Liver (tissue), 9 donors: ENCODE results near the gene ABCG5. TPM values are rescaled to one million over a fixed set of nuclear protein-coding genes. Genes with fewer than 3 reads are reported as not detected.

Source experiments
- DNase-seq: peaks from one replicate; pipeline ENCODE4 v3.0.0-alpha.2; 2017; ENCODE audit warnings: low spot score
- H3K27ac ChIP-seq, 2 donors: one replicate each; pipeline ENCODE4 v1.7.0; 2013; ENCODE audit warnings: inconsistent platforms in 2 of 2, low read length in 2 of 2, control low read depth in 1 of 2, low read depth in 1 of 2, mild to moderate bottlenecking in 1 of 2
- H3K27me3 ChIP-seq, 4 donors: one replicate each; pipeline versions ENCODE4 v1.6.1 to v1.7.0; 2013; ENCODE audit warnings: low read length in 3 of 4, inconsistent platforms in 1 of 4, mild to moderate bottlenecking in 1 of 4, moderate library complexity in 1 of 4; ENCODE audit not compliant: control insufficient read depth in 4 of 4, insufficient read depth in 4 of 4
- H3K36me3 ChIP-seq, 4 donors: one replicate each; pipeline versions ENCODE4 v1.6.1 to v1.7.0; 2013; ENCODE audit warnings: low read length in 3 of 4, mild to moderate bottlenecking in 3 of 4, low read depth in 1 of 4, moderate library complexity in 1 of 4; ENCODE audit not compliant: control insufficient read depth in 4 of 4, insufficient read depth in 3 of 4
- H3K4me1 ChIP-seq, 4 donors: one replicate each; pipeline versions ENCODE4 v1.6.1 to v1.7.0; 2013; ENCODE audit warnings: low read length in 3 of 4, mild to moderate bottlenecking in 3 of 4, moderate library complexity in 1 of 4; ENCODE audit not compliant: control insufficient read depth in 4 of 4, insufficient read depth in 4 of 4
- H3K4me3 ChIP-seq, 3 donors: one replicate each; pipeline versions ENCODE4 v1.6.1 to v1.7.0; 2013; ENCODE audit warnings: low read length in 3 of 3, control low read depth in 1 of 3, low read depth in 1 of 3, mild to moderate bottlenecking in 1 of 3
- H3K9ac ChIP-seq, 2 donors: one replicate each; pipeline ENCODE4 v1.7.0; 2013; ENCODE audit warnings: low read length in 2 of 2, mild to moderate bottlenecking in 2 of 2, moderate library complexity in 2 of 2, control low read depth in 1 of 2, low read depth in 1 of 2
- H3K9me3 ChIP-seq, 4 donors: one replicate each; pipeline versions ENCODE4 v1.6.1 to v1.7.0; 2013; ENCODE audit warnings: low read length in 3 of 4; ENCODE audit not compliant: control insufficient read depth in 4 of 4
- ATF3 ChIP-seq: IDR thresholded peaks from 2 replicates; pipeline ENCODE4 v1.6.1; 2016; ENCODE audit warnings: antibody characterized with exemption
- EGR1 ChIP-seq, 2 donors: IDR thresholded peaks; 2 replicates each; pipeline ENCODE4 v1.6.1; 2016 to 2018; ENCODE audit warnings: antibody characterized with exemption in 2 of 2, low read depth in 2 of 2
- FOXA1 ChIP-seq: IDR thresholded peaks from 2 replicates; pipeline ENCODE4 v1.6.1; 2016; ENCODE audit warnings: antibody characterized with exemption
- FOXA2 ChIP-seq: IDR thresholded peaks from 2 replicates; pipeline ENCODE4 v1.6.1; 2016; ENCODE audit warnings: antibody characterized with exemption
- GABPA ChIP-seq, 2 donors: IDR thresholded peaks in 1 of 2; conservative IDR thresholded peaks in 1 of 2; 2 replicates each; pipeline ENCODE4 v1.6.1; 2016; ENCODE audit warnings: antibody characterized with exemption in 2 of 2, mild to moderate bottlenecking in 1 of 2, moderate library complexity in 1 of 2
- HNF4A ChIP-seq, 2 donors: conservative IDR thresholded peaks; 2 replicates each; pipeline ENCODE4 v1.6.1; 2016; ENCODE audit warnings: antibody characterized with exemption in 2 of 2, mild to moderate bottlenecking in 2 of 2
- HNF4G ChIP-seq: IDR thresholded peaks from 2 replicates; pipeline ENCODE4 v1.6.1; 2016; ENCODE audit warnings: antibody characterized with exemption
- JUND ChIP-seq, 2 donors: IDR thresholded peaks; 2 replicates each; pipeline ENCODE4 v1.6.1; 2016; ENCODE audit warnings: antibody characterized with exemption in 2 of 2
- MAX ChIP-seq: IDR thresholded peaks from 2 replicates; pipeline ENCODE4 v1.6.1; 2016; ENCODE audit warnings: antibody characterized with exemption
- NR2F2 ChIP-seq: IDR thresholded peaks from 2 replicates; pipeline ENCODE4 v1.6.1; 2016; ENCODE audit warnings: antibody characterized with exemption
- RAD21 ChIP-seq, 2 donors: IDR thresholded peaks; 2 replicates each; pipeline ENCODE4 v1.6.1; 2016; ENCODE audit warnings: antibody characterized with exemption in 2 of 2, mild to moderate bottlenecking in 2 of 2
- RXRA ChIP-seq, 2 donors: IDR thresholded peaks; 2 replicates each; pipeline ENCODE4 v1.6.1; 2017 to 2018; ENCODE audit warnings: antibody characterized with exemption in 2 of 2, mild to moderate bottlenecking in 1 of 2
- SP1 ChIP-seq: IDR thresholded peaks from 2 replicates; pipeline ENCODE4 v1.6.1; 2018; ENCODE audit warnings: antibody characterized with exemption, mild to moderate bottlenecking
- TAF1 ChIP-seq: conservative IDR thresholded peaks from 2 replicates; pipeline ENCODE4 v1.6.1; 2016; ENCODE audit warnings: antibody characterized with exemption, mild to moderate bottlenecking
- YY1 ChIP-seq: IDR thresholded peaks from 2 replicates; pipeline ENCODE4 v1.6.1; 2016; ENCODE audit warnings: antibody characterized with exemption, mild to moderate bottlenecking
- WGBS: extraction: QIAGEN DNeasy Blood & Tissue Kit; methylation state at CpG from one replicate; pipeline ENCODE4 v1.1.7; 2013; 5-methylcytosine and 5-hydroxymethylcytosine counted together
- polyA plus RNA-seq, 2 donors: library from polyadenylated mRNA; stranded (reverse) in 1 of 2; unstranded in 1 of 2; fragments of 200-250 nt in 1 of 2; fragments of >200 nt in 1 of 2; fragmentation: Nextera tagmentation in 1 of 2; extraction: Ambion mirVana in 1 of 2; gene quantifications; one replicate each; pipeline versions ENCODE4 v1.2.1 to v1.2.3, GENCODE V29; 2013 to 2015
- total RNA-seq, 2 donors: library from RNA; depleted of rRNA; stranded (reverse); fragments of >200 nt; gene quantifications; one replicate each; pipeline ENCODE4 v1.2.3, GENCODE V29; 2014
- TF ChIP-seq, protein P1 (sequence below): fragments of 150-350 bp; IDR thresholded peaks from 2 replicates; pipeline ENCODE4 v1.5.1; 2017; ENCODE audit warnings: improper control_type of control experiment, low read depth, low read length; ENCODE audit not compliant: missing input control
- TF ChIP-seq, protein P2 (sequence below): IDR thresholded peaks from 2 replicates; pipeline ENCODE4 v1.6.1; 2016; ENCODE audit warnings: antibody characterized with exemption
- TF ChIP-seq, protein P3 (sequence below): IDR thresholded peaks from 2 replicates; pipeline ENCODE4 v1.6.1; 2016; ENCODE audit warnings: antibody characterized with exemption, mild to moderate bottlenecking
- donor health status: healthy.
- donor health status: healthy.
- donor health status: healthy.
- donor health status: healthy.
- donor health status: healthy.

ABCG5 gene
- total and polyA plus RNA-seq, 4 donors: 15.4 to 63.8 (median 38.5) TPM

DNA sequence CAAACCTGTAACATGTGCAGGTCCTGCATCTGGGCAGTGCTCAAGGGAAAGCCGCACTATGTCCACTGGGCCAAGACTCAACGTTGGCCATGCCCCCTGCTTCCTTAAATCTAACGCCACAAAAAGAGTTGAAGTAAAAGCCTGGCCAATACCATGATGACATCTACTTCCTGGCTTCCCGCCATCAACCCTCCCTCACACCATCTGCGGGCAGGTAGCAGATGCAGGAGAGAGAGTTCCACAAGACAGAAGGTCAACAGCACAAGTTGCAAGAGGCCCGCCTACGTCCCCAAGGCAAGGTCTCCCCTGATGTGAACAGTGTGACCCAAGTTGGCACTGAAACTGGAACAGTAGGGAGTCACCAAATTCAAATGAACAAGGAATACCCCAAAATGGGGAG is 48.5 kb upstream of the ABCG5 start:
- H3K27ac ChIP-seq: no peak overlapping the region
- peaks cover 0 to 36% (median 20%) of the 10 kb centered on the region in 4 donors for H3K36me3 ChIP-seq
- 86% methylated on average over 7 of the region's 7 CpGs for WGBS
- TF ChIP-seq GABPA (IDR thresholded peaks at IDR 0.05 in 1 of 2, conservative IDR thresholded peaks at IDR 0.05 in 1 of 2): no peak
- TF ChIP-seq, protein P1, sequence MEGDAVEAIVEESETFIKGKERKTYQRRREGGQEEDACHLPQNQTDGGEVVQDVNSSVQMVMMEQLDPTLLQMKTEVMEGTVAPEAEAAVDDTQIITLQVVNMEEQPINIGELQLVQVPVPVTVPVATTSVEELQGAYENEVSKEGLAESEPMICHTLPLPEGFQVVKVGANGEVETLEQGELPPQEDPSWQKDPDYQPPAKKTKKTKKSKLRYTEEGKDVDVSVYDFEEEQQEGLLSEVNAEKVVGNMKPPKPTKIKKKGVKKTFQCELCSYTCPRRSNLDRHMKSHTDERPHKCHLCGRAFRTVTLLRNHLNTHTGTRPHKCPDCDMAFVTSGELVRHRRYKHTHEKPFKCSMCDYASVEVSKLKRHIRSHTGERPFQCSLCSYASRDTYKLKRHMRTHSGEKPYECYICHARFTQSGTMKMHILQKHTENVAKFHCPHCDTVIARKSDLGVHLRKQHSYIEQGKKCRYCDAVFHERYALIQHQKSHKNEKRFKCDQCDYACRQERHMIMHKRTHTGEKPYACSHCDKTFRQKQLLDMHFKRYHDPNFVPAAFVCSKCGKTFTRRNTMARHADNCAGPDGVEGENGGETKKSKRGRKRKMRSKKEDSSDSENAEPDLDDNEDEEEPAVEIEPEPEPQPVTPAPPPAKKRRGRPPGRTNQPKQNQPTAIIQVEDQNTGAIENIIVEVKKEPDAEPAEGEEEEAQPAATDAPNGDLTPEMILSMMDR: no peak
- TF ChIP-seq SP1: no peak
- peaks cover 0 to 17% (median 13%) of the 10 kb centered on the region in 4 donors for H3K4me1 ChIP-seq
- no peak overlapping the region for H3K9ac ChIP-seq
- no peak for DNase-seq
- no peaks in the 10 kb centered on the region for H3K9me3 ChIP-seq
- no peaks in the 10 kb centered on the region for H3K27me3 ChIP-seq
- no peak overlapping the region for H3K4me3 ChIP-seq

- Histone ChIP-seq H3K4me3 (no peak overlapping the region), H3K27me3 (no peaks in the 10 kb centered on the region), H3K9ac (no peak overlapping the region), H3K36me3 (peaks cover 0 to 24% (median 11%) of the 10 kb centered on the region in 4 donors), H3K4me1 (peaks cover 1 to 31% (median 28%) of the 10 kb centered on the region in 4 donors), H3K9me3 (no peaks in the 10 kb centered on the region), H3K27ac (peak overlapping the region in 1 of 2 donors; percentile 55)
- DNase-seq: no peak
- TF ChIP-seq NR2F2: no peak
- TF ChIP-seq, protein P2, sequence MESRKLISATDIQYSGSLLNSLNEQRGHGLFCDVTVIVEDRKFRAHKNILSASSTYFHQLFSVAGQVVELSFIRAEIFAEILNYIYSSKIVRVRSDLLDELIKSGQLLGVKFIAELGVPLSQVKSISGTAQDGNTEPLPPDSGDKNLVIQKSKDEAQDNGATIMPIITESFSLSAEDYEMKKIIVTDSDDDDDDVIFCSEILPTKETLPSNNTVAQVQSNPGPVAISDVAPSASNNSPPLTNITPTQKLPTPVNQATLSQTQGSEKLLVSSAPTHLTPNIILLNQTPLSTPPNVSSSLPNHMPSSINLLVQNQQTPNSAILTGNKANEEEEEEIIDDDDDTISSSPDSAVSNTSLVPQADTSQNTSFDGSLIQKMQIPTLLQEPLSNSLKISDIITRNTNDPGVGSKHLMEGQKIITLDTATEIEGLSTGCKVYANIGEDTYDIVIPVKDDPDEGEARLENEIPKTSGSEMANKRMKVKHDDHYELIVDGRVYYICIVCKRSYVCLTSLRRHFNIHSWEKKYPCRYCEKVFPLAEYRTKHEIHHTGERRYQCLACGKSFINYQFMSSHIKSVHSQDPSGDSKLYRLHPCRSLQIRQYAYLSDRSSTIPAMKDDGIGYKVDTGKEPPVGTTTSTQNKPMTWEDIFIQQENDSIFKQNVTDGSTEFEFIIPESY: no peak
- TF ChIP-seq, protein P1: no peak
- no peak for TF ChIP-seq ATF3
- TF ChIP-seq TAF1: no peak
- TF ChIP-seq RAD21 (IDR thresholded peaks at IDR 0.05): no peak
- TF ChIP-seq YY1: no peak
- no peak for TF ChIP-seq SP1
- TF ChIP-seq HNF4A (conservative IDR thresholded peaks at IDR 0.05): no peak
- no peak for TF ChIP-seq FOXA2
- TF ChIP-seq, protein P3, sequence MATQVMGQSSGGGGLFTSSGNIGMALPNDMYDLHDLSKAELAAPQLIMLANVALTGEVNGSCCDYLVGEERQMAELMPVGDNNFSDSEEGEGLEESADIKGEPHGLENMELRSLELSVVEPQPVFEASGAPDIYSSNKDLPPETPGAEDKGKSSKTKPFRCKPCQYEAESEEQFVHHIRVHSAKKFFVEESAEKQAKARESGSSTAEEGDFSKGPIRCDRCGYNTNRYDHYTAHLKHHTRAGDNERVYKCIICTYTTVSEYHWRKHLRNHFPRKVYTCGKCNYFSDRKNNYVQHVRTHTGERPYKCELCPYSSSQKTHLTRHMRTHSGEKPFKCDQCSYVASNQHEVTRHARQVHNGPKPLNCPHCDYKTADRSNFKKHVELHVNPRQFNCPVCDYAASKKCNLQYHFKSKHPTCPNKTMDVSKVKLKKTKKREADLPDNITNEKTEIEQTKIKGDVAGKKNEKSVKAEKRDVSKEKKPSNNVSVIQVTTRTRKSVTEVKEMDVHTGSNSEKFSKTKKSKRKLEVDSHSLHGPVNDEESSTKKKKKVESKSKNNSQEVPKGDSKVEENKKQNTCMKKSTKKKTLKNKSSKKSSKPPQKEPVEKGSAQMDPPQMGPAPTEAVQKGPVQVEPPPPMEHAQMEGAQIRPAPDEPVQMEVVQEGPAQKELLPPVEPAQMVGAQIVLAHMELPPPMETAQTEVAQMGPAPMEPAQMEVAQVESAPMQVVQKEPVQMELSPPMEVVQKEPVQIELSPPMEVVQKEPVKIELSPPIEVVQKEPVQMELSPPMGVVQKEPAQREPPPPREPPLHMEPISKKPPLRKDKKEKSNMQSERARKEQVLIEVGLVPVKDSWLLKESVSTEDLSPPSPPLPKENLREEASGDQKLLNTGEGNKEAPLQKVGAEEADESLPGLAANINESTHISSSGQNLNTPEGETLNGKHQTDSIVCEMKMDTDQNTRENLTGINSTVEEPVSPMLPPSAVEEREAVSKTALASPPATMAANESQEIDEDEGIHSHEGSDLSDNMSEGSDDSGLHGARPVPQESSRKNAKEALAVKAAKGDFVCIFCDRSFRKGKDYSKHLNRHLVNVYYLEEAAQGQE: no peak
- no peak for TF ChIP-seq RXRA (IDR thresholded peaks at IDR 0.05)
- no peak for TF ChIP-seq FOXA1
- no peak for TF ChIP-seq HNF4G
- no peak for TF ChIP-seq GABPA (IDR thresholded peaks at IDR 0.05 in 1 of 2, conservative IDR thresholded peaks at IDR 0.05 in 1 of 2)
- no peak for TF ChIP-seq MAX
- TF ChIP-seq EGR1 (IDR thresholded peaks at IDR 0.05; ENCODE audit: low read depth in 2 of 2): no peak
- no peak for TF ChIP-seq JUND (IDR thresholded peaks at IDR 0.05)
- WGBS: 75% methylated on average over 7 of the region's 7 CpGs
Measured at GRCh38 chr2:43885132-43885632, 46.5 kb upstream of the ABCG5 start.
